B cell (primary cell): ENCODE measurements around the gene AVPI1.

Experiments used
- EZH2 ChIP-seq: IDR thresholded peaks from 2 replicates; pipeline ENCODE4 v1.6.1; 2012; ENCODE audit warnings: borderline replicate concordance, low read depth, mild to moderate bottlenecking, moderate library complexity, low read length; ENCODE audit not compliant: insufficient read depth, poor library complexity, severe bottlenecking
- TF ChIP-seq, protein P1 (sequence below): fragments of 200-600 bp; IDR thresholded peaks from one replicate; pipeline ENCODE4 v1.8.0; 2022; ENCODE audit warnings: antibody characterized with exemption, mild to moderate bottlenecking

DNA sequence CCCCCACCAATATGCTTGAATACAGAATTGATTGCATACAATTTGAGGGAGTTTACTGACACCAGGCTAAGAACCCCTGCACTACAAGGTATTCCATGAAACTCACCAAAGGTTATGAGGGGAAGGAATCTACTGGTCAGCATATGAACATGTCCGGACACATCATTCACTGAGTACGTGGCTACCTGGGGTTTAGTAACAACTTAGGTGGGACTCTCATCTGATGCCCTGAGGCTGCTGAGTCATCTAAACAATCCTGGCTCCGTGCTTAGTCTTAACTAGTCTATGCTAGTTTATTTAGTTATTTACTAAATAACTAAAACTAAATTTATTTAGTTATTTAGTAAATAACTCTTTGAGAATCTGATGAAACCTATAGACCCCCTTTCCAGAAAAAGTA is 35.3 kb downstream of the AVPI1 start:
- TF ChIP-seq, protein P1, sequence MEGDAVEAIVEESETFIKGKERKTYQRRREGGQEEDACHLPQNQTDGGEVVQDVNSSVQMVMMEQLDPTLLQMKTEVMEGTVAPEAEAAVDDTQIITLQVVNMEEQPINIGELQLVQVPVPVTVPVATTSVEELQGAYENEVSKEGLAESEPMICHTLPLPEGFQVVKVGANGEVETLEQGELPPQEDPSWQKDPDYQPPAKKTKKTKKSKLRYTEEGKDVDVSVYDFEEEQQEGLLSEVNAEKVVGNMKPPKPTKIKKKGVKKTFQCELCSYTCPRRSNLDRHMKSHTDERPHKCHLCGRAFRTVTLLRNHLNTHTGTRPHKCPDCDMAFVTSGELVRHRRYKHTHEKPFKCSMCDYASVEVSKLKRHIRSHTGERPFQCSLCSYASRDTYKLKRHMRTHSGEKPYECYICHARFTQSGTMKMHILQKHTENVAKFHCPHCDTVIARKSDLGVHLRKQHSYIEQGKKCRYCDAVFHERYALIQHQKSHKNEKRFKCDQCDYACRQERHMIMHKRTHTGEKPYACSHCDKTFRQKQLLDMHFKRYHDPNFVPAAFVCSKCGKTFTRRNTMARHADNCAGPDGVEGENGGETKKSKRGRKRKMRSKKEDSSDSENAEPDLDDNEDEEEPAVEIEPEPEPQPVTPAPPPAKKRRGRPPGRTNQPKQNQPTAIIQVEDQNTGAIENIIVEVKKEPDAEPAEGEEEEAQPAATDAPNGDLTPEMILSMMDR, result no peak
- TF ChIP-seq EZH2, result no peak
